GM11168 (cell line): ENCODE data around the gene NFKBIB.
"Not testable (repeated sequence)": the region's sequence is repeated elsewhere in the genome, so short reads cannot be mapped to it uniquely, and the experiment has no call there.

Experiments
- in situ Hi-C: fragments of 300-500 bp; cut with MboI; formaldehyde crosslinking; loops from one replicate; pipeline ENCODE4 v1.12.0; 2022; ENCODE audit warnings: low sequenced_read_pairs; ENCODE audit not compliant: unreplicated experiment

Gene NFKBIB

DNA sequence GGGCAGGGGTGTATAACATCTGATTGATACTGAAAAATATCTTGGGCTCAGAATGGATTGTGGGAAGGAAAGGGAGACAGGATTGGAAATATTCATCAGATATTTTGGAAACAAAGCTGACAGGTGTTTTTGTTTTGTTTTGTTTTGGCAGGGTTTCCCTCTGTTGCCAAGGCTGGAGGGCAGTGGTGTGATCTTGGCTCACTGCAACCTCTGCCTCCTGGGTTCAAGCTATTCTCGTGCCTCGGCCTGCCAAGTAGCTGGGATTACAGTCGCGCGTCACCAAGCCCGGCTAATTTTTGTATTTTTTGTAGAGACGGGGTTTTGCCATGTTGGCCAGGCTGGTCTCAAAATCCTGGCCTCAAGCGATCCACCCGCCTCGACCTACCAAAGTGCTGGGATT lies 26.4 kb upstream of the NFKBIB start:
- in situ Hi-C loops = loop anchor here (10.0 kb wide), 1 partner anchor 479 kb away; no protein-coding TSS in a partner anchor

DNA sequence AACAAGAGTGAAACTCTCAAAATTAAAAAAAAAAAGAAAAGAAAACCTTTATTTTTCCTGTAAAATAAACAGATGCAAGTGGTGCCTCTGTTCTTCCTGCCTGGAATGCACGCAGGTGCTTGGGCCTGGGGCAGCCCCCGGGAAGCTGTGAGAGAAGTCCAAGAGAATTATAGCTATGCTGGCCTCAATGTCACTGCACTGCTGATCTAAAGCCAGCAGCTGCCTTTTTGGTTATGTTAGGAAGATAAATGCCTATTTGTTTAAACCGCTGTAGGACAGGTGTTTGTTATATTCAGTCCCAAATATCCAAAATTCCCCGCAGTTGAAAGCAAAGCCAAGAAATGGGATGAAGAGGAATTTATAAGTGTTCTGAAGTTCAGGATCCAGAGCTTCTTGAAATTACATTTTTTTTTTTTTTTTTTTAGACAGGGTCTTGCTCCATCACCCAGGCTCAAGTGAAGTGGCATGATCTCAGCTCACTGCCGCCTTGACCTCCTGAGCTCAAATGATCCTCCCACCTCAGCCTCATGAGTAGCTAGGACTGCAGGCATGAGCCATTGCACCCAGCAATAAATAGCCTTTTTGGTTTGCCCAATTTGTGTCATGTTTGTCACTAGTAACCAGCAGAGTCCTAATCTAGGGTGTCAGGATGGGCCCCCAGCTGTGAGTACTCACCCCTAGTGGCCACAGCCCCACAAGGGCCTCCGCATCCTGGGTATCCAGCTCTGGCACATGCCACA lies 23.9 kb upstream of the NFKBIB start:
- in situ Hi-C loops = loop anchor here (10.0 kb wide), 1 partner anchor 481 kb away; no protein-coding TSS in a partner anchor

DNA sequence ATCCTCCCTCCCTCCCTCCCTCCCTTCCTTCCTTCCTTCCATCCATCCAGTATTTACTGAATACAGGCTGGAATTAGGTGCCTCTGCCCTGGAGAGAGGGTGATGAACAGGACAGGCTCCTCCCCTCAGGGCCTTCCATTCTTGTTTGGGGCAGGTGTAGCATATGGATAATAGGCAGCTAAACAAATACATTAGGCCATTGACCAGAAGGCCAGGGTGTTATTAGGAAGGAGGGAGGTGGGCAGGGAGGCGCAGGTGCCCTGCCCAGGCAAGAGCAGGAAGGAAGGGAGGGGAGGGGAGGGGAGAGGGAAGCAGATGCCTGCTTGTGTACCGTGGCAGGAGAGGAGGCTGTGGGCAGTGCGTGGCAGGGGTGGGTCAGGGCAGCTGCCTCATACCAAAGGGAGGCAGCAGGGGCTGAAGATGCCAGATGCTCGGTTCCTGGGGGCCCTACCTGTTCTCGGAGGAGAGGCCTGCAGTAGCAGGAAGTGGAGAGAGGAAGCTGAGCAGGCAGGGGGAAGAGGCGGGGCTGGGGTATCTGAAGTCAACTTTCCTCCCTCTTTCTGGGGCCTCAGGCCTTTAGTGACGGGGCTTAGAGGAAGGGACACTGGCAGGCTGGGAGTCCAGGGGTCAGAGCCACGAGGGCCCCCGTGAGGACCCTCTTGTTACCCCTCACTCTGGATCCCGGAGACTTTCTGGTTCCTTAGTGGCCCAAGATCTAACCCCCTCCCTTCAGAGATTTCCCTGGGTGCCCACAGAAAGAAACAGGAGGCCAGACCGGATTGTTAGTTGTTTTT lies 21.8 kb upstream of the NFKBIB start, which contains the start of gene RINL:
Gene RINL (minus strand): TSS at position 495 of the 794 bp plus-strand sequence. CDS start 1,533 bp downstream, outside the sequence.
- in situ Hi-C loops = loop anchor here (10.0 kb wide), 1 partner anchor 483 kb away; no protein-coding TSS in a partner anchor

DNA sequence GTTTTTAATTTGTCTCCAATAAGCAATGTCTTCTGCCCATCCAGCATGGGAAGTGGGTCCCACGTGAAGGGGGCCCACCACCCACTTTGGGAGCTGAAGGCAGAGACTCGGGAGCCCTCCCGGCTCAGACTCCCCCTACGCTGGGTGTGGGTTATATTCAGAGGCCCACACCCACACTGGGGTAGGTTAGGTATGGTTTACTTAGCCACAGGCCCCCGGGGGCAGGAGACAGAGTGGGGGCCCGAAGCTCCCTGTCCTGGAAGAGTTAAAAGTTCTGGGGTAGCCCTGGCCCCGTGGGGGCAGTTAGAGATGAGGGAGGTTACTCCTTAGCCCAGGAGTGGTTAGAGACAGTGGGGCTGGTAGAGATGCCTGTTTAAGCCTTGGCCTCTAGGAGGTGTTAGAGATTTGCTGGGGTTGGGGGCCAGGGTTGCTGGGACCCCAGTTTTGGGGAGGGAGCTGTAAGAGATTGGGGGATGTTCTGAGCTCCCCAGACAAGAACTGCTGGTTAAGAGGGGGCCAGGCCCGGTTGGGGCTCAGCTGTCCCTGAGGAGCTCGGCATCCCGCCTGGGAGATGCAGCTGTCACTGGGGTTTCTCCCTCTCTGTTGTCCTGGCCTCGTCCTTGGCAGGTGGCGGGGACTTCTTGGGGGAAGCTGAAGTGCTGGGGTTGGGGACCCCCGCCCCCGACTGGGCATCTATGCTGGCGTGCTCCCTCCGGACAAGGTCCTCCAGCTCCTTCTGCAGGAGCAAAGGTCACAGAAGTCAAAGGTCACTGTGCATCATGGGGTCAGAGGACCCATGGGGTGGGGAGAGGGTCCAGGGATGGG lies 21.0 kb upstream of the NFKBIB start:
- in situ Hi-C loops = loop anchor here (10.0 kb wide), 1 partner anchor 484 kb away; no protein-coding TSS in a partner anchor

DNA sequence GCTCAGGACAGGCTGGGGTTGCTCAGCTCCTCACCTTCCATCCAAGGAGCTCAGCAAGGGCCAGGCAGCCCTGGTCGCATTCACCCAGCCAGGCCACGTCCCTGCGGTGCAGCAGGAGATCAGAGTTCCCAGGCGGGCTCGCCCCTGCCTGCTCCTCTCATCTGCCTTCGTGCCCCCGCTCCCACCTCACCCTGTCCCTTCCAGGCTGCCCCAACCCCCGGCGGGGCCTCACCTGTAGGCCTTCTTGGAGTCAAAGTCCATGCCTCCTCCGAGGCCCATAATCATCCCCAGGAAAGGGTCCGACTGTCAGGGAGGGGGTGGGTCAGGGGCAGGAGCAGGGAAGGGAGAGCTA lies 20.4 kb upstream of the NFKBIB start:
- in situ Hi-C loops = loop anchor here (10.0 kb wide), 1 partner anchor 485 kb away; no protein-coding TSS in a partner anchor

DNA sequence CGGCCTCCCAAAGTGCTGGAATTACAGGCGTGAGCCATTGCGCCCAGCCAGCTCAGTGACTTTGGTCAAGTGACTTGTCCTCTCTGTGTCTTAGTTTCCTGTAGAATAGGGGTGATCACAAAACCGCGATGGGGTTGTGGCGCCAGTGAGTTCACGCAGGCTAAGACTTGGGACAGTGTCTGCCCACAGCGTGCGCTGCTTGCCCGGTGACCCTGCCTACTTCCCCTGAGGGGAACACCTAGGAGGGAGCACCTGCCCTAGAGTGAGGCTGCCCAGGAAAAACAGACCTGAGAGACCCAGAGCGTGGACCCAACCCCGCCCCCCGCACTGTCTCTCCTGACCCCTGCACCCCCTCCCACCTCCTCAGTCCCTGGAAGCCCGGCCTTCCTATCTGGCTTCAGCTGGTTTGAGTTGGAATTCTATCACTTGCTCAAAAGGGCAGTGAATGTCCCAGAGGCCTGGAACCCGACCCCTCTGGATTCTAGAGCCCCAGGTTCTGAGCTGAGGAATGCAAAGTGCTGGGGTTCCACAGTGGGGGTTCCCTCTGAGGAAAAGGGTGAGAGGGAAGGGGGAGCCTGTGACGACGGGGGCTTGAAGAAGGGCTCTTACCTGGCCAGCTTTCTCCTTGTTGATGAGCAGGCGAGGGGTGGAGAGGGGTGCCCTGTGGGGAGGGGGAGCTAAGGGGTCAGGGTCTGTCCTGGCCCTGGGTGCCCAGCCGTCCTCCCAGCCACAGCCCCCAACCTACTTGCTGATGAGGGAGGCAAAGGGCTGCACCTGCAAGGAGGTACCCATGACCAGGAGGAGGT lies 19.5 kb upstream of the NFKBIB start:
- in situ Hi-C loops = no loop called here

DNA sequence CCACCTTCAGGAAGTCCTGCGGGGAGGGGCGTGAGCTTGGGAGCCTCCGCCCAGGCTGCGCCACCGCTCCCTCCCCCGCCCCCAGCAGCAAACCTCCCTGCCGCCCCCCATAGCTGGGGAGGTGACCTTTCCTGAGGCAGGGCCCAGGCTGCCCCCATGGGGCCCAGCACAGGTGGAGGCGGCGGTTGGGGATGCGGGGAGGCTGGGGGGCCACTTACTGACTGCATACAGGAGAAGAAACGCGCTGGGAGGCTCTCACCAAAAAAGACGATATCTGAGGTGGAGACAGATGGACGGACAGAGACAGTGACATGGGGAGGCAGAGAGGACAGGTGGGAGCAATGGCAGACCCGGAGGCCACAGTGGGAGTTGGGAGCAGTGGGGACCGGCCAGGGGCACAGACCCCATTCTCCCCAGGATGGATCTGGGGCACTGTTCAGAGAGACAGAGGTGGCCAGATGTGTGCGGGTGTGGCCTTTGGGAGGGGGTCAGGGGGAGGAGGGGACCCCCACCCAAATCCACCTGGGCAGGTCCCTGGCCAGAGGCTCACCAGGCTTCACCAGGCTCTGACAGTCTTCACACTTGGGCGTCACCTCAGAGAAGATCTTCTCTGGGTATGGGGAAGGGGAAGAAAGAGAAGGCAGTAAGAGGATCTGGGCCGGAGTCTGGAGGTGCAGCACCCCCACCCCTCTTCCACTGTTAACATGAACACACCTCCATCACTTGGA lies 18.7 kb upstream of the NFKBIB start:
- in situ Hi-C loops = no loop called here

DNA sequence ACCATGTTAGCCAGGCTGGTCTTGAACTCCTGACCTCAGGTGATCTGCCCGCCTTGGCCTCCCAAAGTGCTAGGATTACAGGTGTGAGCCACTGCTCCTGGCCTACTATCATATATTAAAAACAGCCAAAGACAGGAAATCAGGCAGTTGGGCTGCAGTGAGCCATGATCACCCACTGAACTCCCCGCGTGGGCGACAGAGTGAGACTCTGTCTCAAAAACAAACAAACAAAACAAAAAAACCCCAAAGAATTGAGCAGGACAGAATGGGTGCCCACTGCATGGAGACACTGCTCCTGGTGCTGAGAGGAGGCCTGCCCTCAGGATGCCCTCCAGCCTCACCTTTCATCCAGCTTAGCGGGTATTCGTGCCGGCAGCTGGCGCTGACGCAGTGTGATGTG lies 16.5 kb upstream of the NFKBIB start:
- in situ Hi-C loops = no loop called here

DNA sequence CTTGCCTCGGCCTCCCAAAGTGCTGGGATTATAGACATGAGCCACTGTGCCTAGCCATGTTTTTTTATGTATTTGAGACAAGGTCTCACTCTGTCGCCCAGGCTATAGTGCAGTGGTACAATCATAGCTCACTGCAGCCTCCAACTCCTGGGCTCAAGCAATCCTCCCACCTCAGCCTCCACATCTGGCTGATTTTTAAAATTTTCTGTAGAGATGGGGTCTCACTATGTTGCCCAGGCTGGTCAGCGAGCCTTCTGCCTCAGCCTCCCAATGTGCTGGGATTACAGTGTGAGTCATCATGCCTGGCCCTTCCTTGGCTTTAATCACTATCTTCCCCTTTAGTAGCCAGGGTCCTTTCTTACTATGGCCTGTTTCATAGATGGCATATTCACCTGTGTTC lies 15.1 kb upstream of the NFKBIB start:
- in situ Hi-C loops = not testable (repeated sequence)

DNA sequence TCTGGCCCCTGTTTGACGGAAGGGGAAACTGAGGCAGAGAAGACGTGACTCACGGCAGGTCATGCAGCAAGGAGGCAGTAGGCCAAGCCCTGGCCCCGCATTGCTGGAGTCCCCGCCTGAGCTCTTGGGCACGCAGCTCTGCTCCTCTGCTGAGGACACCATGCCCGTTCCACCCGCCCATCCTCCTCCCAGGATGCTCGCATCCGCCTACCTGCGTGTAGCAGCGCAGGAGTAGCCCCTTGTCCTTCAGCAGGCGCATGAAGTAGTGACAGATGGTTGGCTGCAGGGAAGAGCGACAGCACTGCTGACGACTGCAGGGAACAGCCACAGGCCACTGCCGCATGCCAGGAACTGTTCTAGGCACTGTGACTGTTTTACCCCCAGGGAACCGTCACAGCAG lies 10.9 kb upstream of the NFKBIB start:
- in situ Hi-C loops = no loop called here

DNA sequence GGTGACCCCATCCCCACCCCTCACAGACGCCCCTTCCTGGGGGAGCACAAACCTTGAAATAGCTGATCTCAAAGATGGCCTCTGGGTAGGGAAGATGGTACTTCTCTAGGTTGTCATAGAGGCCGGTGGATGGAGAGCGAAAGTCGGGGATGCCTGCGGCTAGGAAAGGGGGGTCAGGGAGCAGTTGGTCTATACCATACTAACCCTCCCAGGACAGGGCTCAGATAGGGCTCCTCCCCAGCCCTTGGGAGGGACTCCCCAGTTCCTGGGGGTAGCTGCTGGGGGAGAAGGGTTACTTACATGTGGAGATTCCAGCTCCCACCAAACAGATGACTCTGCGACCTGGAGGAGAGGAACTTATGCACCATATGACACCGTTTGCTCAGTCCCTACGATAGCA lies 10.0 kb upstream of the NFKBIB start:
- in situ Hi-C loops = no loop called here

DNA sequence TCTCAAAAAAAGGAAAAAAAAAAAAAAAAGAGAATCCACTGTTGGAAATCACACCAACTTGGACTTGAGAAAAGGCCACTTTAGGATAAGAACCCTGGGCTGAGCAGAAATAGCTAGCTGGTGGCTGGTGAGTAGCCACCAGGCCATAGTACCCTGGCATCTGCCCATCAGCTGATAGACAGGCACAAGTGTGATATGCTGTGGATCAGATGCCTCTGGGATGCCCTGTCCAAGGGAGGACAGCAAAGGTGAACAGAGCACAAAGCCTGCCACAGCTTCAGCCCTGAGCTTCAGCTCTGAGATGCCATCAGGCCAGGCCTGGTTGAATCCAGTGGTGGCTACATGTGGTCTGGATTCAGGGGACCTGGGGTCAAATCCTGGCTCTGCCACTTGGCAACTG lies 9.1 kb upstream of the NFKBIB start:
- in situ Hi-C loops = no loop called here

DNA sequence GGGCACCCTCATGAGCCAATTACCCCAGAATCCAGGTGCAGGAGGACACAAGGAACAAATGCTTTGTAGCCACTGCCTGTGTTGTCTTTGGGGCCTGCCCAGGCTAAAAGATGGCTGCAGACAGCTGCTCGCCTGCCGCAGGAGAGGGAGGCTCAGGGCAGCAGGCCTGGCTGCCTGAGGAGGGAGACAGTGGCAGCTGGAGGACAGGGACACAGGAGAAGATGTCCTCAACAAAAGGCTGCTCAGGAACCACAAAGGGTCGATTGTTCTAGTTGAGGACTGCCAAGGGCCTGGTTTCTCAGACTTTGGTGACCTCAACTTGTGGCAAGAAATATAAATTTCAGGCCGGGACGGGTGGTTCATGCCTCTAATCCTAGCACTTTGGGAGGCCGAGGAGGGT lies 8.0 kb upstream of the NFKBIB start:
- in situ Hi-C loops = no loop called here

DNA sequence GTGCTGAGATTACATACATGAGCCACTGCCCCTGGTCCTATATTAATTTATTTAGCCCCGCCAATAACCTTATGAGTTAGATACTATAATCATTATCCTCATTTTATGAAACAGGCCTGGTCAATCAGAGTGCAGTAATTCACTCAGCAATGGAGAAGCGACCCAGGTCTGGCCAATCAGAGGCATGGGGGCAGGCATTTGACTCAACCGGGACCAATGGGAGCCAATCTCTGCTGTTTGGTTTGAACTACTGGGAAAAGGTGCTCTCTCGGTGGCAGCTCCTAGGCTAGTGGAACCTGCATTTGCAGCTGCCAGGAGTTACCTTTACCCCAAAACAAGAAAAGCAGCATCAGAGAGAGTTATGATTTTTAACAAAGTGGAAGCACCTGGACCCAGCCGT lies 6.9 kb upstream of the NFKBIB start:
- in situ Hi-C loops = no loop called here

DNA sequence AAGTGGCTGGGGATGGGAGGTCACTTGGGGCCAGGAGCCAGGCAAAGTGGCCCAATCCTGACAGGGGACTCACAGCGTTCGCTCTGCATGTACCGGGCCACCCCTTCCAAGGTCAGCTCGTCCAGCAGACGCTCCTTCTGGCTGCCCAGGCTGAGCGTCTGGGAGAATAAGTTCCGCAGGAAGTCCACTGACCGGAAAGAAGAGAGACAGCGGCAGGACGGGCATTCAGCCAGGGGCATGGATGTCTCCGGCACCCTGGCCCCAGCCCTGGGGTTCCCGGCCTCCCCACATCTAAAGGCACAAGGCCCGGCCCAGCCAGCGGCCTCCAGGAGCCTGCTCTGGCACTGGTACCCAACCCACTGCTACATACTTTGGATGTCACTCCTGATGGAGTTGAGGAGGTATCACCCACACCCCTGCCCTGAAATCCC lies 6.4 kb upstream of the NFKBIB start:
- in situ Hi-C loops = no loop called here

DNA sequence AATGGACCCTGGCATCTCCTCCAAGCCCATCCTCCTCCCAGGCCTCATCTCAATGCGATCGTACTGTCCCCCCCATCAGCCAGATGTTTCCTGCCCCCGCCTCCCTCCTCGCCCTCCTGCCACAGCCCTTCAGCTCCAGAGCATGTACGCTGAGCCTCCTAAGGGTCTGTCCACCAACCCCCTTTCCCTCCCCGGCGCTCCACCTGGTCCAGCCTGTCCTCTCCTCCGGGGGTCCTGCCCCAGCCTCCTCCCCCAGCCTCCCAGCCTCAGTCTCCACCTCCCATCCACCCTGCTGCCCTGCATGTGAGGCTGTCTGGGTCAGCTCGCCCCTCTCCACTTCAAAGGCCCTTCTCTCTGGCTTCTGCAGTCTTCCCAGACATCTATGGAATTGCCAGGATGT lies 4.8 kb upstream of the NFKBIB start:
- in situ Hi-C loops = no loop called here

DNA sequence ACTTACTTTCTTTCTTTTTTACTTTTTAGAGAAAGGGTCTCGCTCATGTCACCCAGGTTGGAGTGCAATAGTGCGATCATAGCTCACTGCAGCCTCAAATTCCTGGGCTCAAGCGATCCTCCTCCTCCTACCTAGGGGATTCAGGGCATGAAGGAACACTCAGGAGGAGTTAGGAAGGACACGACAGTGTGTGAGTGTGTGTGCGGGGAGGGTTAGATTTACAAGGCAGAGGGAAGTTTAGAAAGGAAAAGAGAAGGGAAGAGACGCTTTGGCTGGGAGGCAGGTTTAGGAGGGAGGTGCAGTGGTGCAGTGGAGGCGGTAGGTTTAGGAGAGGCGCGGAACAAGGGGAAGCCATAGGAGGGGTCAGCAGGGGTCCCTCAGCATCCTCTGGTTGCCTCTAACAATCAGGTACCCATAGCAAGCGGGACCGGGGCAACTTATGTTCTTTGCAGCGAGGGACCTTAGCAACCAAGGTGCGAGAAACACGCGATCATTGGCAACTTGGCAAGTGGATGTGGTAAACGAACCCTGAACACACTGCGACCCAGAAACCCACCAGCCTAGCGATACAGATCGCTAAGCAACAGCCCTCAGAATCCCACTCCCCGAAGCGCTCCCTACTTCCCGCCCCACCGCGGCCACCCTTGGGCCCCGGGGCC lies 852 bp upstream of the NFKBIB start:
- in situ Hi-C loops = no loop called here

DNA sequence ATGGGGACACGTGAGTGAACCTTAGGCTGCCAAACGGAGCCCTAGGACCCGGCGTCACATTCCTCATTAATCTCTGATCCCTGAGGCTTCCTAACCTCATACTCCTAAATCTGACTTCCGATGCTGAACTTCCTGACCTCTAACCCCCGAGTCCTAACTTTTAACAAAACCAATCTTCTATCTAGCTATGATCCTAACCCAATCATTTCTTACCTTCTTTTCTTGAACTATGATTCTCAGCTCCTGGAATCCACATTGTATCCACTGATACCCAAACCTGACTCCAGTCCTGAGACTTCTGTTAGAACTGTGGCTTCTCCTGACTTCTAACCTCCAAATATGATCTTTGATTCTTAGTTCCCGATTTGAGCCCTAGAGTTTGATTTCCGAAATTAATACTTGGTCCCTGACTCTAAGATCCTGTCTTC lies 447 bp downstream of the NFKBIB start:
- in situ Hi-C loops = no loop called here
